ENCODE measurements around the gene LPP. TPM values are rescaled to one million over a fixed set of nuclear protein-coding genes. Genes with fewer than 3 reads are reported as not detected.

The LPP gene
- total RNA-seq, 1 experiment from 2014 or later: 20.2 TPM

- in situ Hi-C loops (cut with HindIII; ENCODE audit: low pct_unique_long_range_greater_than_20kb, low sequenced_read_pairs): no loop called here
- no peak for DNase-seq (ENCODE audit: low read depth, low spot score)
These were observed 691.6 kb downstream of the LPP start for GRCh38 chr3:188845514-188845913.

- no peak for DNase-seq (ENCODE audit: low read depth, low spot score)
- in situ Hi-C loops (cut with HindIII; ENCODE audit: low pct_unique_long_range_greater_than_20kb, low sequenced_read_pairs): no loop called here
These were observed 695.0 kb downstream of the LPP start for GRCh38 chr3:188848947-188849346.

GRCh38 chr3:188853856-188854771, 700.2 kb downstream of the LPP start:
- in situ Hi-C loops (cut with HindIII; ENCODE audit: low pct_unique_long_range_greater_than_20kb, low sequenced_read_pairs): no loop called here
- peak; percentile 19 for DNase-seq (ENCODE audit: low read depth, low spot score)

- no peak for DNase-seq (ENCODE audit: low read depth, low spot score)
- in situ Hi-C loops (cut with HindIII; ENCODE audit: low pct_unique_long_range_greater_than_20kb, low sequenced_read_pairs): no loop called here
These were observed 700.8 kb downstream of the LPP start for GRCh38 chr3:188854772-188855149.

- no peak for DNase-seq (ENCODE audit: low read depth, low spot score)
- in situ Hi-C loops (cut with HindIII; ENCODE audit: low pct_unique_long_range_greater_than_20kb, low sequenced_read_pairs): no loop called here
These were observed 701.7 kb downstream of the LPP start for GRCh38 chr3:188855675-188856074.

GRCh38 chr3:188860147-188860546, 706.2 kb downstream of the LPP start:
- DNase-seq (ENCODE audit: low read depth, low spot score): no peak
- in situ Hi-C loops (cut with HindIII; ENCODE audit: low pct_unique_long_range_greater_than_20kb, low sequenced_read_pairs): no loop called here

GRCh38 chr3:188861842-188862744, 708.1 kb downstream of the LPP start:
- no peak for DNase-seq (ENCODE audit: low read depth, low spot score)
- in situ Hi-C loops (cut with HindIII; ENCODE audit: low pct_unique_long_range_greater_than_20kb, low sequenced_read_pairs): no loop called here

GRCh38 chr3:188863999-188864406, 710.0 kb downstream of the LPP start:
- in situ Hi-C loops (cut with HindIII; ENCODE audit: low pct_unique_long_range_greater_than_20kb, low sequenced_read_pairs): no loop called here
- DNase-seq (ENCODE audit: low read depth, low spot score): no peak

GRCh38 chr3:188867691-188868265, 713.8 kb downstream of the LPP start:
- DNase-seq (ENCODE audit: low read depth, low spot score): no peak
- in situ Hi-C loops (cut with HindIII; ENCODE audit: low pct_unique_long_range_greater_than_20kb, low sequenced_read_pairs): no loop called here

GRCh38 chr3:188868803-188869202, 714.8 kb downstream of the LPP start:
- in situ Hi-C loops (cut with HindIII; ENCODE audit: low pct_unique_long_range_greater_than_20kb, low sequenced_read_pairs): no loop called here
- peak; percentile 38 for DNase-seq (ENCODE audit: low read depth, low spot score)

- in situ Hi-C loops (cut with HindIII; ENCODE audit: low pct_unique_long_range_greater_than_20kb, low sequenced_read_pairs): no loop called here
- DNase-seq (ENCODE audit: low read depth, low spot score): no peak
These were observed 715.7 kb downstream of the LPP start for GRCh38 chr3:188869628-188870027.

- no peak for DNase-seq (ENCODE audit: low read depth, low spot score)
These were observed 716.5 kb downstream of the LPP start for GRCh38 chr3:188870431-188870830.

GRCh38 chr3:188874576-188874975, 720.6 kb downstream of the LPP start:
- no peak for DNase-seq (ENCODE audit: low read depth, low spot score)
- in situ Hi-C loops (cut with HindIII; ENCODE audit: low pct_unique_long_range_greater_than_20kb, low sequenced_read_pairs): no loop called here

More at GRCh38 chr3:188870431-188870830, 716.5 kb downstream of the LPP start:
- in situ Hi-C loops (cut with HindIII; ENCODE audit: low pct_unique_long_range_greater_than_20kb, low sequenced_read_pairs): no loop called here

GRCh38 chr3:188875413-188875812, 721.5 kb downstream of the LPP start:
- in situ Hi-C loops (cut with HindIII; ENCODE audit: low pct_unique_long_range_greater_than_20kb, low sequenced_read_pairs): no loop called here
- no peak for DNase-seq (ENCODE audit: low read depth, low spot score)

- in situ Hi-C loops (cut with HindIII; ENCODE audit: low pct_unique_long_range_greater_than_20kb, low sequenced_read_pairs): no loop called here
- DNase-seq (ENCODE audit: low read depth, low spot score): no peak
These were observed 722.4 kb downstream of the LPP start for GRCh38 chr3:188876370-188876769.

GRCh38 chr3:188877381-188877780, 723.4 kb downstream of the LPP start:
- in situ Hi-C loops (cut with HindIII; ENCODE audit: low pct_unique_long_range_greater_than_20kb, low sequenced_read_pairs): no loop called here
- no peak for DNase-seq (ENCODE audit: low read depth, low spot score)

- no peak for DNase-seq (ENCODE audit: low read depth, low spot score)
- in situ Hi-C loops (cut with HindIII; ENCODE audit: low pct_unique_long_range_greater_than_20kb, low sequenced_read_pairs): no loop called here
These were observed 724.1 kb downstream of the LPP start for GRCh38 chr3:188878076-188878475.

- no peak for DNase-seq (ENCODE audit: low read depth, low spot score)
- in situ Hi-C loops (cut with HindIII; ENCODE audit: low pct_unique_long_range_greater_than_20kb, low sequenced_read_pairs): no loop called here
These were observed 728.1 kb downstream of the LPP start for GRCh38 chr3:188881954-188882641.

Measured in SK-MEL-5 (cell line).